Measurements from ENCODE around the gene AFF2.

Gene AFF2

DNA sequence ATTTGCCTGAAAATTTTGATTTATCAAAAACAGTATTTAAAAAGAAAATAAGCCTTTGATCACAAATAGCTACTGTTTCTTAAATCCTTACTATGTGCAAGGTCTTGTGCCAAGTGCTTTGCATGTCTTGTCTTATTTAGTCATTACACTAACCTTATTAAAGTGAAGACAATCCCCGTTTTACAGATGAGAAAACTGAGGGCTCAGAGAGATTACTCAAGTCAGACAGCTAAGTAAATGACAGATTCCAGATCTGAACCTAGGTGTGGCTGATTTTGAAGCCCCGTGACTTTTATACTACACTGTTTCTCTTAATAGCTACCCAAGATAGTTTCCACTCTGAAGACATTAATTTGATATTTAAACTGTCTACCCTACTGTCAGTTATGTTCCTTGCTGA, 38.2 kb downstream of the AFF2 start:
- H3K4me3 ChIP-seq (ENCODE audit: low read length) = no peak overlapping the region
- H3K9ac ChIP-seq (ENCODE audit: low read length) = no peak overlapping the region
- H3K27me3 ChIP-seq (ENCODE audit: control insufficient read depth, insufficient read depth, low read length) = no peaks in the 10 kb centered on the region

DNA sequence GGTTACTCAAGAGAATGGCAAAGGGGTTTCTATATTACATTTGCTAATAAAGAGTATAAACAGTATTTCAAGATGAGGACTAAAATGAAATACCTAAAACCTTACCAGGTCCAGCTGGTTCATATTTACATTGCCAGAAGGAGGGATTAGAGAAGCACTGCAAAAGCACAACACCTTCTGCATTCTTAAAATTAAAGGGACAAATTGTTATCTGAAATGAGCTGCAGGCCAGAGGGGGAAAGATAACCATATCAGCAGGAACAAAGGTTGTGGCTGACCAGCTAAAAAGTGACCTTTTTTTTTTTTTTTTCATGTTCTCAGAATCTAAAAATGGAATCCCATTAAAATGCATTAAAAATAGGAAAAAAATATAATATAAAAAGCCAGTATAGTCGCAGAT, 39.7 kb downstream of the AFF2 start:
- H3K9ac ChIP-seq (ENCODE audit: low read length) = no peak overlapping the region
- no peaks in the 10 kb centered on the region for H3K4me1 ChIP-seq (ENCODE audit: control insufficient read depth, insufficient read depth, low read length)
- no peaks in the 10 kb centered on the region for H3K36me3 ChIP-seq (ENCODE audit: control insufficient read depth, insufficient read depth, low read length)
- H3K4me3 ChIP-seq (ENCODE audit: low read length) = no peak overlapping the region
- H3K27me3 ChIP-seq (ENCODE audit: control insufficient read depth, insufficient read depth, low read length) = no peaks in the 10 kb centered on the region
- no peaks in the 10 kb centered on the region for H3K9me3 ChIP-seq (ENCODE audit: control insufficient read depth, low read length)

More for the DNA sequence above, 38.2 kb downstream of the AFF2 start:
- Histone ChIP-seq H3K36me3 (ENCODE audit: control insufficient read depth, insufficient read depth, low read length) (no peaks in the 10 kb centered on the region), H3K9me3 (ENCODE audit: control insufficient read depth, low read length) (no peaks in the 10 kb centered on the region), H3K4me1 (ENCODE audit: control insufficient read depth, insufficient read depth, low read length) (no peaks in the 10 kb centered on the region)

DNA sequence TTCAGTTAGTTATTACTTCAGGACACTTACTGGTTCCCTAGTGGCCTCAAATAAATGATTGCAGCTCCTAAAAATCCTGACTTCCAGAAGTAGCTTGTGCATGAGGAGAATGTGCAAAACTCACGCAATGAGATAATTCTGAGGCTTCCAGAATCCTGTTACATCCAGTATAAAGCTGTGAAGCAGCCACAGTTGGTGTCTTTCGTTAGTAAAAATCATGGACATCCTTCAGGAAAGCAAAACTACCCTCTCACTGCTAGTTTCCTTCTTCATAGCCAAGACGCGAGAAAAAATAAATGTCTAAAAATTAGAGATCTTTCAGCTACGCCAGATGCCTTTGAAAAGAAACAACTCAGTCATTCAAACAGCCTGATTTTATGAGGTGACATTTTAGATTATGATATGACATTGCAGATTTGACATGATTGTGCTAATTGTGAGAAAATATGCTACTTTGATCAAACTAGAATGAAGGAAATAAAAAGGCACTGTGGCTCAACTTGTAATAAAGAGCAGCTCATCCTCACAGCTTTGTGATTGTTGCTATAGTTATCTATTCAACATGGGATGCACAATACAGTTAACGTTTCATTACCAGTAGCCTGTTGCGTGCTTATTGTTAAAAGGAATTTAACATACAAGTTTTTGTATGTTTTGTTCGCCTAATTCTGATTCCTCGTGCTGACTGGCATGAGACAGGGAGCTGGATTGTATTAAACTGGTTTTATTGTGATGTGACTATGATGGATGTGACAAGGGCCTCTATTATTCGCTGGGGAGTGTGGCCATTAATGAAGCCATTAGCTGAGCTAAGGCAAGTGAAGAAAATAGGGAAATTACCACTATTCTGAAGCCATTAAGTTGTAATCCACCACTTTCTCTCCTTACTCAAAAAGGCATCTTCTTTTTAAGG, 40.5 kb downstream of the AFF2 start:
- Histone ChIP-seq H3K9me3 (ENCODE audit: control insufficient read depth, low read length) (no peaks in the 10 kb centered on the region), H3K27me3 (ENCODE audit: control insufficient read depth, insufficient read depth, low read length) (no peaks in the 10 kb centered on the region), H3K9ac (ENCODE audit: low read length) (no peak overlapping the region), H3K4me3 (ENCODE audit: low read length) (no peak overlapping the region), H3K4me1 (ENCODE audit: control insufficient read depth, insufficient read depth, low read length) (no peaks in the 10 kb centered on the region), H3K36me3 (ENCODE audit: control insufficient read depth, insufficient read depth, low read length) (no peaks in the 10 kb centered on the region)

DNA sequence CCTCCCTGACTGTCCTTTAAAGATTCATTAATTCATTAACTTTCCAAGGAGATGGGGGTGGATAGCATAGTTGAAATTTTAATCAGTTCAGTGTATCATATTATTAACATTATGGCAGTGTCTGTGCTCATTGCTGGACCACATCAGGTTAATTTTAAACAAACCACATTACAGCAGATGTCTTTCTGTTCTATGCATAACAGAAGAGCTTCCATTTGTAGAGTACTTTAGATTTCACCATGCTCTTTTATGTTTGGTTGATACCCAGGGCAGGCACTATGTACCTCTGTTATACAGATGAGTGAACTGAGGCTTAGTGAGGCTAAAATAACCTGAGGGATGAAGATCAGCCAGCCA, 41.1 kb downstream of the AFF2 start:
- no peaks in the 10 kb centered on the region for H3K4me1 ChIP-seq (ENCODE audit: control insufficient read depth, insufficient read depth, low read length)

DNA sequence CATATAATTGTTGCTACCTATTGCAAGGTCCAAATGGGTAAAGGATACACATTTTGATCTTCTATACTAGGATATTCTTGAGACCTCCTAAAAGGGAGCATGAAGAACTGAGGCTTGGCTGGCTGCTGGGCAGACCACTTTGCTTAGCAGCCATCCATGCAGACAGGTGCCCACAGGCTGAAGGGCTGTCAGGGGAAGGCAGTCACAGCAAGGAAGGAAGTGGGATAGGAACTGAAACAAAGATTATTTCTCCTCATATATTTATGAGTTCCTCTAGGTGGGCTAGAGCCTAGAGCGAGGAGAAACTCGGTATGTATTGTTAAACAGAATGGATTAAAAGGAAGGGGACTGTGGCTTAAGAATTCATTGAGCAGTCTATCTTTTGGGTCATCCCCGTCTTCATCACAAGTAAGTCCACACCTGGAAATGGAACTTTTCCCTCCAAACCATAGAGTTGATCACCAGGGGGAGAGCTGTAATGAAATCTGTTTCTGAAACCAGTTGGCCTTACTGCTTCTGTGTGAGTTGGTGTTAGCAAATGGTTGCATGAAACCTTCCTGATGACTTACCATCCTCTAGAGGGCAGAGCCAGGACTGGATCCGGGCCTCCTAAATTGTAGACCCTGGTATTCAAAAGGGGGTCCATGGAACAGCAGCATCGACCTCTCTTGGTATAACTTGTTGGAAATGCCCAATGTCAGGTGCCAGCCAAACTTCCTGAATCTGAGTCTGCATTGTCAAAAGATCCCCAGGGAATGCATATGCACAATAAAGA, 42.3 kb downstream of the AFF2 start:
- Histone ChIP-seq H3K9me3 (ENCODE audit: control insufficient read depth, low read length) (no peaks in the 10 kb centered on the region), H3K9ac (ENCODE audit: low read length) (no peak overlapping the region), H3K27me3 (ENCODE audit: control insufficient read depth, insufficient read depth, low read length) (no peaks in the 10 kb centered on the region), H3K4me1 (ENCODE audit: control insufficient read depth, insufficient read depth, low read length) (no peaks in the 10 kb centered on the region), H3K4me3 (ENCODE audit: low read length) (no peak overlapping the region), H3K36me3 (ENCODE audit: control insufficient read depth, insufficient read depth, low read length) (no peaks in the 10 kb centered on the region)

More for the DNA sequence above, 41.1 kb downstream of the AFF2 start:
- H3K36me3 ChIP-seq (ENCODE audit: control insufficient read depth, insufficient read depth, low read length) = no peaks in the 10 kb centered on the region
- H3K27me3 ChIP-seq (ENCODE audit: control insufficient read depth, insufficient read depth, low read length) = no peaks in the 10 kb centered on the region
- no peak overlapping the region for H3K4me3 ChIP-seq (ENCODE audit: low read length)
- no peaks in the 10 kb centered on the region for H3K9me3 ChIP-seq (ENCODE audit: control insufficient read depth, low read length)
- H3K9ac ChIP-seq (ENCODE audit: low read length) = no peak overlapping the region

DNA sequence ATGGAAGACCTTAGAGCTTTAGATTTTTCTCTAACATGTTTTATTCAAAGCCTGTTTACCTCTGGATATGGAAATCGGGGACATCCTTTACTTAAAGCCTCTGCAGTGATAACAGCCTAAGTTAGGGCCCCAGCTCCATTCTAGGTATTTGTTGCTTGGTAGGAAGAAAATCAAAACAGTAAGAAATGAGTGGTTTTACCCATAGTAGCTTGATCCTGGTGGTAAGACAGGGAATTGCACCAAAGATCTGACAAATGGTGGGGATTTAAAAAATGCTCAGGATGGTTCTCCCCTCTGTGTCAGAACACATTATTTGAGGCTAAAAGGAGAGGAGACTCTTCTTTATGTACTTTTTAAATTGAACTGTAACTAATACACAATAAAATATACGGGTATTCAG, 52.4 kb downstream of the AFF2 start:
- H3K4me1 ChIP-seq (ENCODE audit: control insufficient read depth, insufficient read depth, low read length) = no peaks in the 10 kb centered on the region
- no peak overlapping the region for H3K9ac ChIP-seq (ENCODE audit: low read length)
- H3K36me3 ChIP-seq (ENCODE audit: control insufficient read depth, insufficient read depth, low read length) = no peaks in the 10 kb centered on the region
- no peaks in the 10 kb centered on the region for H3K27me3 ChIP-seq (ENCODE audit: control insufficient read depth, insufficient read depth, low read length)
- H3K4me3 ChIP-seq (ENCODE audit: low read length) = no peak overlapping the region
- no peaks in the 10 kb centered on the region for H3K9me3 ChIP-seq (ENCODE audit: control insufficient read depth, low read length)

DNA sequence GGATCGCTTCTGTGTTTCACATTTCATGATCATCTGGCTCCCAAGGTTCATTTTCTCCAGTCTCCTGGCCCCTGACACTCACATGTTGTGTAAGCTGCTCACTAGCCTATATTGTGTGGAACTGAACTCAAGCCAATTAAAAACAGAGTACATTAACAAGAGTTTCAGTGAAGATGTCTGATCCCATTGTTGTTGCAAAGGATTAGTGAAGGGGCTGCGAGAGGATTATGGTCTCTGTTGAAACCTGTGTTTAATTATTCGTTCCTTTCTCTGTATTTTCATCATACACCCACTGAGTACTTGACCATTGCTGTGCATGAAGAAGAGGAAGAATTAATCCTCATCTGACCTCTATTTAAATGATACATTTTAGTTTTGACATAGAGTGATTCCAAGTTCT, 54.7 kb downstream of the AFF2 start:
- no peaks in the 10 kb centered on the region for H3K36me3 ChIP-seq (ENCODE audit: control insufficient read depth, insufficient read depth, low read length)
- H3K4me3 ChIP-seq (ENCODE audit: low read length) = no peak overlapping the region
- H3K4me1 ChIP-seq (ENCODE audit: control insufficient read depth, insufficient read depth, low read length) = no peaks in the 10 kb centered on the region
- no peaks in the 10 kb centered on the region for H3K9me3 ChIP-seq (ENCODE audit: control insufficient read depth, low read length)
- no peaks in the 10 kb centered on the region for H3K27me3 ChIP-seq (ENCODE audit: control insufficient read depth, insufficient read depth, low read length)
- no peak overlapping the region for H3K9ac ChIP-seq (ENCODE audit: low read length)

DNA sequence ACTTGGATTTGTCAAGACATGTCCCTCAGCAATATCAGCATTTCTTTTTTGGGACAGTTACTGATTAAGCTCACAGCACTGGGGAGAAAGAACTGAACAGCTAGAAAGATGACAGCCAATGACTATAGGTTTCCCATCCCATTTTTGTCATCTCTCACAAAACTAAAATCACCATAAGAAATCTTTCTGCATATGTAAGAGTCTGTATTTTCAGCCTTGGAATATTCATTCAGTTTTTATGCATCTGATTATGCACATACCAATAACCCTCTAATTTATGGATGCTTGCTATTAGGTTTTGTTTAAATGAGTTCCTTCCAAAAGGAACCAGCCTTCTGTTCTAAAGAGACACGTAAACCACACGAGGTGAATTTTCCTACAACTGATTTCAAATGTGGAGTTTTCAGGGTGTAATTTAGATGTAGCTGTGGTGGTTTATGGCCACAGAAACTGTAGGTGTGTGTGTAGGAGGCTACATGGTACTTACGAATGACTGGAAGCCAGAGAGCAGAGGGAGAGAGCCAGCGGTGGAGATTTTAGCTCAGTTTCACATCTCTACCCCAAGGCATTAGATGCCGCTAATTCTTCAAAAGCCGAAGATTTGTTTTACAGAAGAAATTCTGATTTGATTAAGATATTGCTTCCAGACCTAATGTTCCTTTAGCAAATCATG, 55.3 kb downstream of the AFF2 start:
- Histone ChIP-seq H3K4me3 (ENCODE audit: low read length) (no peak overlapping the region), H3K9me3 (ENCODE audit: control insufficient read depth, low read length) (no peaks in the 10 kb centered on the region), H3K27me3 (ENCODE audit: control insufficient read depth, insufficient read depth, low read length) (no peaks in the 10 kb centered on the region), H3K36me3 (ENCODE audit: control insufficient read depth, insufficient read depth, low read length) (no peaks in the 10 kb centered on the region), H3K9ac (ENCODE audit: low read length) (no peak overlapping the region), H3K4me1 (ENCODE audit: control insufficient read depth, insufficient read depth, low read length) (no peaks in the 10 kb centered on the region)

DNA sequence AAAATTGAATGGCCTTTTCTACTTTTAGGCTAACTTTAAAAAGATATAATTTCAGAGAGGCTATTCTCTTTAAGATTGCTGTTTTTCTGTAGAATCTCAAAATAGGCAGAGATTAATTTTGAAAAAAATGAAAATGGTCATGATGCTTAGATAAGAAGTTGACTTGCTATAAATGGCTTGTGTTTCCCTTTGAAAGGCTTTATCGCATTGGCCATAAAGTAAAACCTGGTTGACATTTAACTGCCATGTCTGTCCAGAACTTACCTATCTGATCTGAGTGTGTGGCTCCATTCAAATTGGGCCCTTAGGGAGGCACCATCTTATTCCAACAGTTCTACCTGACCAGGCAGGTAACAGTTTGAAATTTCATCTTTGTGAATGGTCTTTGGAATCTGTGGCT, 56.1 kb downstream of the AFF2 start:
- no peaks in the 10 kb centered on the region for H3K4me1 ChIP-seq (ENCODE audit: control insufficient read depth, insufficient read depth, low read length)
- no peak overlapping the region for H3K4me3 ChIP-seq (ENCODE audit: low read length)
- no peaks in the 10 kb centered on the region for H3K9me3 ChIP-seq (ENCODE audit: control insufficient read depth, low read length)
- H3K9ac ChIP-seq (ENCODE audit: low read length) = no peak overlapping the region
- no peaks in the 10 kb centered on the region for H3K36me3 ChIP-seq (ENCODE audit: control insufficient read depth, insufficient read depth, low read length)
- no peaks in the 10 kb centered on the region for H3K27me3 ChIP-seq (ENCODE audit: control insufficient read depth, insufficient read depth, low read length)

DNA sequence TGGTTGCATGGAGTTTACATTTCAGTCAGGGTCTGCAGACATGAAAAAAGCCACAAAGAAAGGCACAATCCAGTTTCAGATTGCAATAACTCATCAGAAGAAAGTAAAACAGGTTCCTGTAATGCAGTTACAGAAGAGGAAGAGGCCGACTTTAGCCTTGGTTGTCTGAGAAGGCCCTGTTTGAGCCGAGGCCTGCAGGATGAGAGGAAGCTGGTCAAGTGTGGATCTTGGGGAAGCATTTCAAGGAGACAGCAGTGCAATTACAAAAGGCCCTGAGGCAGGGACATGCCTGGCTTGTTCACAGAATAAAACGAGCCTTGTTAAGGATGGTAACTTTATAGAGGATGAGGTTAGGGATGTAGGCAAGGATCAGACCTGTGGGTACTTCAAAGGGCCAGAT, 62.4 kb downstream of the AFF2 start:
- Histone ChIP-seq H3K9me3 (ENCODE audit: control insufficient read depth, low read length) (no peaks in the 10 kb centered on the region), H3K27me3 (ENCODE audit: control insufficient read depth, insufficient read depth, low read length) (no peaks in the 10 kb centered on the region), H3K36me3 (ENCODE audit: control insufficient read depth, insufficient read depth, low read length) (no peaks in the 10 kb centered on the region), H3K9ac (ENCODE audit: low read length) (no peak overlapping the region), H3K4me1 (ENCODE audit: control insufficient read depth, insufficient read depth, low read length) (no peaks in the 10 kb centered on the region), H3K4me3 (ENCODE audit: low read length) (no peak overlapping the region)

DNA sequence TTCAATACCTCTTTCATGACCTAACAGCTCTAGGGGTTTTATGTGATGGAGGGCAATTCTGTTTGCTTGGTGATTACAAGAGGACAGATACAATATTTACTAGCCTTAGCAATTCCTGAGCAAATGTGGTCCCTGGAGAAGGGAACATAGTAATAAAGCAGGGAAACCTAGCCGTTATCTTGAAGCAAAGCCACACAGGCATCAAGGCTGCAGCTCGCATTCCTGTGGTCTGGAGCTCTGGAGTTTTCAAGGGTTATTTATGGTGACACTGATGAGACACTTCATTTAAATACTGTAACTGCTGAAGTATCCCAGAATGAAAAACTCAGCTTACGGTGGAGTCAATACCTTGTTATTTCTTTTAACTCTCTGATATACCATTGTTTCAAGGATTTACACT, 66.8 kb downstream of the AFF2 start:
- Histone ChIP-seq H3K4me1 (ENCODE audit: control insufficient read depth, insufficient read depth, low read length) (no peaks in the 10 kb centered on the region), H3K36me3 (ENCODE audit: control insufficient read depth, insufficient read depth, low read length) (no peaks in the 10 kb centered on the region), H3K27me3 (ENCODE audit: control insufficient read depth, insufficient read depth, low read length) (no peaks in the 10 kb centered on the region), H3K9me3 (ENCODE audit: control insufficient read depth, low read length) (no peaks in the 10 kb centered on the region), H3K9ac (ENCODE audit: low read length) (no peak overlapping the region), H3K4me3 (ENCODE audit: low read length) (no peak overlapping the region)

DNA sequence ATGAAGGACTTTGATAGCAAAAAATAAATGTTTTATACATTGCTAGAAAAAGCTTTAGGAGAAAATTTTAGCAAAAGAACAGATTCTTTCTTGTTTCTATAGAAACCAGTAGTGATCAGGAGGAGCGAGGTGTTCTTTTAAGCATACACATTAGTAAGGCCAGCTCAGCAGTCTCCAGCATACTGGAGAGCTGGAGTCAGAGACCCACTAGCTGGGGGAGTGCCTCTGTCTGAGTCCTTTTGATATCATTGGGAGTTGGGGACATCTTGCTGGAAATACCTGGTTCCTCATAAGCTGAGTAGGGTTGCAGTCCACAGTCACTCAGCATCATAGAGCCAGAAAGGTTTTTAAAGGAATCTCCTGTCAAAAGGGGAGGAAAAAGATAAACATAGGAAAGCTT, 67.4 kb downstream of the AFF2 start:
- Histone ChIP-seq H3K4me1 (ENCODE audit: control insufficient read depth, insufficient read depth, low read length) (no peaks in the 10 kb centered on the region), H3K4me3 (ENCODE audit: low read length) (no peak overlapping the region), H3K9me3 (ENCODE audit: control insufficient read depth, low read length) (no peaks in the 10 kb centered on the region), H3K36me3 (ENCODE audit: control insufficient read depth, insufficient read depth, low read length) (no peaks in the 10 kb centered on the region), H3K9ac (ENCODE audit: low read length) (no peak overlapping the region), H3K27me3 (ENCODE audit: control insufficient read depth, insufficient read depth, low read length) (no peaks in the 10 kb centered on the region)

All from mucosa of stomach (tissue), 1 donor.